G401.6 (cell line): ENCODE measurements around the gene CENPK.
"Not testable (repeated sequence)": the region's sequence is repeated elsewhere in the genome, so short reads cannot be mapped to it uniquely, and the experiment has no call there.

Source experiments
- FAIRE-seq: peaks from 2 replicates; lab custom pipeline; 2012; peaks lifted over from hg19 to GRCh38; lab: Jason Lieb, UNC

CENPK gene

GRCh38 chr5:65562731-65563701, at the start of gene CENPK, which contains the start of gene PPWD1:
Gene CENPK, minus strand, starts transcription at chr5:65563168. Its CDS starts 8,261 bp downstream, at chr5:65554907.
Gene PPWD1, plus strand, starts transcription at chr5:65563296. Its CDS starts 15 bp downstream, at chr5:65563311.
- peak; percentile 96 for FAIRE-seq

GRCh38 chr5:65612298-65612907, 49.4 kb upstream of the CENPK start:
- FAIRE-seq, result no peak

GRCh38 chr5:65611524-65611923, 48.6 kb upstream of the CENPK start:
- no peak for FAIRE-seq

- not testable (repeated sequence) for FAIRE-seq
Measured at GRCh38 chr5:65601761-65602160, 38.8 kb upstream of the CENPK start.

GRCh38 chr5:65588694-65589093, 25.7 kb upstream of the CENPK start:
- FAIRE-seq, result peak; percentile 69

- FAIRE-seq, result no peak
Measured at GRCh38 chr5:65577141-65577540, 14.2 kb upstream of the CENPK start.

GRCh38 chr5:65570598-65571226, 7.7 kb upstream of the CENPK start:
- FAIRE-seq, result no peak

GRCh38 chr5:65566505-65566904, 3.5 kb upstream of the CENPK start:
- FAIRE-seq, result no peak

GRCh38 chr5:65563777-65564176, 809 bp upstream of the CENPK start:
- no peak for FAIRE-seq

- FAIRE-seq, result no peak
Measured at GRCh38 chr5:65556718-65557117, 6.2 kb downstream of the CENPK start.

- no peak for FAIRE-seq
Measured at GRCh38 chr5:65556181-65556580, 6.8 kb downstream of the CENPK start.

- FAIRE-seq, result no peak
Measured at GRCh38 chr5:65555287-65555686, 7.7 kb downstream of the CENPK start.

GRCh38 chr5:65553941-65554340, 9.0 kb downstream of the CENPK start:
- FAIRE-seq, result no peak

- no peak for FAIRE-seq
Measured at GRCh38 chr5:65548281-65548680, 14.7 kb downstream of the CENPK start.

GRCh38 chr5:65546141-65546540, 16.8 kb downstream of the CENPK start:
- FAIRE-seq, result no peak

- no peak for FAIRE-seq
Measured at GRCh38 chr5:65544473-65544872, 18.5 kb downstream of the CENPK start.

GRCh38 chr5:65539827-65540226, 23.1 kb downstream of the CENPK start:
- FAIRE-seq, result no peak

GRCh38 chr5:65535529-65535987, 27.4 kb downstream of the CENPK start:
- no peak for FAIRE-seq

GRCh38 chr5:65530904-65531303, 32.1 kb downstream of the CENPK start:
- FAIRE-seq, result no peak

GRCh38 chr5:65525726-65526125, 37.2 kb downstream of the CENPK start:
- FAIRE-seq, result no peak

GRCh38 chr5:65512170-65512937, 50.6 kb downstream of the CENPK start:
- no peak for FAIRE-seq

- no peak for FAIRE-seq
Measured at GRCh38 chr5:65508978-65509377, 54.0 kb downstream of the CENPK start.
